ENCODE results near the gene CTPS1. TPM values are rescaled to one million over a fixed set of nuclear protein-coding genes. Genes with fewer than 3 reads are reported as not detected.

The CTPS1 gene, protein sequence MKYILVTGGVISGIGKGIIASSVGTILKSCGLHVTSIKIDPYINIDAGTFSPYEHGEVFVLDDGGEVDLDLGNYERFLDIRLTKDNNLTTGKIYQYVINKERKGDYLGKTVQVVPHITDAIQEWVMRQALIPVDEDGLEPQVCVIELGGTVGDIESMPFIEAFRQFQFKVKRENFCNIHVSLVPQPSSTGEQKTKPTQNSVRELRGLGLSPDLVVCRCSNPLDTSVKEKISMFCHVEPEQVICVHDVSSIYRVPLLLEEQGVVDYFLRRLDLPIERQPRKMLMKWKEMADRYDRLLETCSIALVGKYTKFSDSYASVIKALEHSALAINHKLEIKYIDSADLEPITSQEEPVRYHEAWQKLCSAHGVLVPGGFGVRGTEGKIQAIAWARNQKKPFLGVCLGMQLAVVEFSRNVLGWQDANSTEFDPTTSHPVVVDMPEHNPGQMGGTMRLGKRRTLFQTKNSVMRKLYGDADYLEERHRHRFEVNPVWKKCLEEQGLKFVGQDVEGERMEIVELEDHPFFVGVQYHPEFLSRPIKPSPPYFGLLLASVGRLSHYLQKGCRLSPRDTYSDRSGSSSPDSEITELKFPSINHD
- 172 and 174 TPM in 2 replicates for total RNA-seq

DNA sequence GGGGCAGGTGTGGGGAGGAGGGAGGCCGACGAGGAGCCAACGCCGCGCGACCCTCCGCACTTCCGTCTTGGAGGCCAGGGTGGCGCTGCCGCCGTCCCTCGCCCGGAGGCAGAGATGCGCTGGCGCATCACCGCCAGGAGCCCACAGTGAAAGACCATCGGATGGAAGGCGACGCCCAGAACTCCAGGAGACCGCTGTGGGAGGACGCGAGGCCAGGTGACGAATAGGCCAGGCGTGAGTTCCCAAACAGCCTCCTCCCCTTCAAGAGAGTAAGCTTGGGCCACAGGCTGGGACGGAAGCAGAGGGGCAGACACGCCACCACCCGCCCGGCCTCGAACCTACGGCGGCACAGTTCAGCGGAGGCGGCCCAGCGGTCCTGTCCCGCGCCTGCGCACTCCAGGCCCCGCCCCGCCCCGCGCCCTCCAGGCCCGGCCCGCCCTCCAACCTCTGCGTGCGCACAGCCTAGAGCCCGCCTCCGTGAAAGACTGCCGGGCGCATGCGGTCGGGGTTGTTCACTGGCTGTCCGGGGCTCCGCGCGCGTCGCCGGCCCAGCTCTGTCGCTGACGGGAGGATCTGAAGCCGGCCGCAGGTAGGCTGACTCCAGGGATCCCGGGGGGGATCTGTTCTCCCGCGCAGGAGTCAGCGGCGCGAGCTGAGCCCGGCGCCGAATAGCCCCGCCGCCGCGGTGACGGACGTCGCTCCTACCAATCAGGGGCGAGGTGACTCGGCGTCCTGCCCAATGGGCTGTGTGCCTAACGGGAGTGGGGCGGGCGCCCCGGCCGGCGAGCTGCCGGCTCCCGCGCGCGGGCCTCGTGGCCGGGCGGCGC lies at the start of gene CTPS1:
Gene CTPS1, plus strand, starts transcription at position 456 of the 827 bp plus-strand sequence. CDS start 3,595 bp downstream, outside the sequence.
- Mint-ChIP-seq H3K4me3 (peak within 1 kb of the TSS; percentile 90), H3K27ac (peak within 1 kb of the TSS; percentile 97), H3K36me3 (ENCODE audit: low read depth) (peaks cover 33% of the 10 kb centered on the region), H3K4me1 (ENCODE audit: low read depth) (peaks cover 45% of the 10 kb centered on the region), H3K27me3 (ENCODE audit: insufficient read depth) (no peaks in the 10 kb centered on the region), H3K9me3 (no peaks in the 10 kb centered on the region)
- peak; percentile 90 for DNase-seq (ENCODE audit: low spot score)
- intact Hi-C loops (cut with micrococcal nuclease) = loop anchor here (1.0 to 10.0 kb wide), 7 partner anchors 117 to 1477 kb away; partner anchors contain the start of genes CAP1, CITED4, PPCS and RLF

DNA sequence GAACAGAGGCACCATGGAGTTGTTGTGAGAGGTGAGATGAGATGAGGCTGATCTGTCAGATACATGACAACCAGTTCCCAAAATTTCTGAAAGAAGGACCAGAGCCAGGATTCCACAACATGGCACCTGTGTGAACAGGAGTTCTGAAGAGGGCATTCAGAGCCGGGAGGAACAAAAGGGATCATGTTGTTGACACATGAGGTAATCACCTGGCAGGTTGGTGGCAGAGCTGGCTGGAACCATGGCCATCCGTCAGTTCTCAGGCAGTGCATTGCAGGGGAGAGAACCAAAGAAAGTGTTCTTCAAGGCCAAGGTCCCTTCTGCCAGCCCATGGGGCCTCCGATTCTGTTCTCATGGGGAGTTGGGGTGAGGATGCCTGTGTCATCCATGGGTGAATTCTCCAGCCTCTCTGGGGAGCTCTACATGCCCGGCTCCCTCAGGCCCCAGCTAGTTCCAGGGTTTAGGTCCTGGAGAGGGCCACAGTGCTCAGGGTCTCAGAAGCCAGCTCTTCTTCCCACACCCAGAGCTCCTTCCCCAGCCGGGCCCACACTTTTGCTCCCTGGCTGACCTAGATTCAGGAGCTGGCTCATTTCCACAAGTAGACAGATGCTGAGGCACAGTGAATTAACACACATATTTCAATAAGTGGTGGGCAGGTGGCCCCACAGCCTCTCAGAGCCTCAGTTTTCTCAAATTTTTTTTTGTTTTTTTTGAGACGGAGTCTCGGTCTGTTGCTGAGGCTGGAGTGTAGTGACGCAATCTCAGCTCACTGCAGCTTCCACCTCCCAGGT lies 49.1 kb upstream of the CTPS1 start:
- intact Hi-C loops (cut with micrococcal nuclease) = no loop called here
- H3K9me3 Mint-ChIP-seq = no peaks in the 10 kb centered on the region
- no peak overlapping the region for H3K4me3 Mint-ChIP-seq
- peaks cover 16% of the 10 kb centered on the region for H3K27me3 Mint-ChIP-seq (ENCODE audit: insufficient read depth)
- no peak overlapping the region for H3K27ac Mint-ChIP-seq
- no peak for DNase-seq (ENCODE audit: low spot score)
- H3K36me3 Mint-ChIP-seq (ENCODE audit: low read depth) = no peaks in the 10 kb centered on the region
- no peaks in the 10 kb centered on the region for H3K4me1 Mint-ChIP-seq (ENCODE audit: low read depth)

DNA sequence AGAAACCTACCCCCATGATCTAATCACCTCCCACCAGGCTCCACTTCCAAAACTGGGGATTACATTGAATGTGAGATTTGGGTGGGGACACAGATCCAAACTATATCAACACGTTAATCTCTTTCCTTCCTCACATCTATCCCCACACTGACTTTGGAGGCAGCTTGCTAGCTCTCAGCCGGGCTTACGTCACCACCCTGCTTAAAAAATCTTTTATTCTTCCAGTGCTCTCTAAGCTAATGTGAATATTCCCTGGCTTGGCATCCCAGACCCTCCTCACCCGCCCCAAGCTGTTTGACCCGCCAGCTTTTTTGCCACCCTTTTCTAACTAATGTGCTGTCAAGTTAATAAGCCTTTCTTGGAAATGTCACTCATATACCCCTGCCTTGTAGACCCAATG lies 47.9 kb upstream of the CTPS1 start:
- peaks cover 16% of the 10 kb centered on the region for H3K27me3 Mint-ChIP-seq (ENCODE audit: insufficient read depth)
- no peak overlapping the region for H3K27ac Mint-ChIP-seq
- no peak for DNase-seq (ENCODE audit: low spot score)
- H3K4me3 Mint-ChIP-seq = no peak overlapping the region
- intact Hi-C loops (cut with micrococcal nuclease) = no loop called here
- H3K4me1 Mint-ChIP-seq (ENCODE audit: low read depth) = no peaks in the 10 kb centered on the region
- no peaks in the 10 kb centered on the region for H3K9me3 Mint-ChIP-seq
- H3K36me3 Mint-ChIP-seq (ENCODE audit: low read depth) = no peaks in the 10 kb centered on the region

DNA sequence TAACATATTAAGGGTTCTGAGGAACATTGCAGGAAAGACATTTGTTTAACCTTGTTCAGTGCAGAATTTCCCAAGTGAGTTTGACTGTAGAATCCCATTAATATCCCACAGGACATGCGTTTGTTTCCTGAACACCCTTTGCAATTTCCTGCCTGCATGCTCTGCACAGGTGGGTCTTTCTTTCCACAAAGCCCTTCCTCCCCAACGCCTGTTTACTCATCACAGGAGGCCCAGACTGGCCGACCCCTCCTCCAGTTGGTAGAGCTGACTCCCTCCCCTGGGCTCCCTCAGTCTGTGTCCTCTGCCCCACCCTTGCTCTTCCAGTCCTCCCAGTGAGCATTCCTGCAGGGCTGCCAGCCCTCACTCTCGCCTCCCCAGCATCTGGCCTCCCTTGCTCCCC lies 47.5 kb upstream of the CTPS1 start:
- H3K9me3 Mint-ChIP-seq = no peaks in the 10 kb centered on the region
- intact Hi-C loops (cut with micrococcal nuclease) = no loop called here
- no peak overlapping the region for H3K27ac Mint-ChIP-seq
- peaks cover 16% of the 10 kb centered on the region for H3K27me3 Mint-ChIP-seq (ENCODE audit: insufficient read depth)
- no peaks in the 10 kb centered on the region for H3K36me3 Mint-ChIP-seq (ENCODE audit: low read depth)
- no peaks in the 10 kb centered on the region for H3K4me1 Mint-ChIP-seq (ENCODE audit: low read depth)
- no peak overlapping the region for H3K4me3 Mint-ChIP-seq
- DNase-seq (ENCODE audit: low spot score) = no peak

DNA sequence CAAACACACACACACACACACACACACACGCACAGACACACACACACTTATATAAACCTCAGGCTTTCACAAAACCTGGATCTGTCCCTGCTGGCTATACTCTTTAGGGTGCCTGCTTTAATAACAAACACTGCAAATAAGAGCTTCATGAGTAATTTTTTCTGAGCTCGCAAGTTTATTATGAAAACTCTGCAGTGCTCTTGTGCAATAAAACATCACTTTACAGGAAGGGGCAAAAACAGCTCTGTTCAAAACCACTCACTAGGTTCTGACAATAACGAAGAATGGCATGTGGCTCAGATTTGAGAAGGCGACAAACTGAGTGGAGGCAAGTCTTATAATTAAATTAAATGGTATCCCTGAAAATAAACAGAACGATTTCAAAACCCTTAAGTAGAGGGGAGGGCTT lies 42.6 kb upstream of the CTPS1 start:
- no peaks in the 10 kb centered on the region for H3K36me3 Mint-ChIP-seq (ENCODE audit: low read depth)
- H3K27me3 Mint-ChIP-seq (ENCODE audit: insufficient read depth) = peaks cover 9% of the 10 kb centered on the region
- intact Hi-C loops (cut with micrococcal nuclease) = no loop called here

DNA sequence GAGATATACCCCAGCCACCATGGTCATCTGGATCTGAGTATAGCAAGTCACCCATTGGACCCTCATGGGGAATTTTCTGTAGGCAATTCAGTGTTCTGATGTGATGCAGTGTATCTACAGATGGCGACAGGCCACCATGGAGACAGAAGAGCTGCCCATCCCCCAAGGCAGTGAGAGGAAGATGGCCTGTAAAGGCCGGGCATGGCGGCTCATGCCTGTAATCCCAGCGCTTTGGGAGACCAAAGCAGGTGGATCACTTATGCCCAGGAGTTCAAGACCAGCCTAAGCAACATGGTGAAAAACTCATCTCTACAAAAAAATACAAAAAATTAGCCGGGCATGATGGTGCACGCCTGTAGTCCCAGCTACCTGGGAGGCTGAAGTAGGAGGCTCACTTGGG lies 41.1 kb upstream of the CTPS1 start:
- Mint-ChIP-seq H3K36me3 (ENCODE audit: low read depth) (no peaks in the 10 kb centered on the region), H3K27ac (no peak overlapping the region), H3K4me3 (no peak overlapping the region), H3K9me3 (no peaks in the 10 kb centered on the region), H3K27me3 (ENCODE audit: insufficient read depth) (peaks cover 7% of the 10 kb centered on the region), H3K4me1 (ENCODE audit: low read depth) (no peaks in the 10 kb centered on the region)
- no peak for DNase-seq (ENCODE audit: low spot score)
- intact Hi-C loops (cut with micrococcal nuclease) = no loop called here

More for the DNA sequence above, 42.6 kb upstream of the CTPS1 start:
- no peaks in the 10 kb centered on the region for H3K9me3 Mint-ChIP-seq
- no peak overlapping the region for H3K4me3 Mint-ChIP-seq
- no peak for DNase-seq (ENCODE audit: low spot score)
- H3K27ac Mint-ChIP-seq = no peak overlapping the region
- no peaks in the 10 kb centered on the region for H3K4me1 Mint-ChIP-seq (ENCODE audit: low read depth)

DNA sequence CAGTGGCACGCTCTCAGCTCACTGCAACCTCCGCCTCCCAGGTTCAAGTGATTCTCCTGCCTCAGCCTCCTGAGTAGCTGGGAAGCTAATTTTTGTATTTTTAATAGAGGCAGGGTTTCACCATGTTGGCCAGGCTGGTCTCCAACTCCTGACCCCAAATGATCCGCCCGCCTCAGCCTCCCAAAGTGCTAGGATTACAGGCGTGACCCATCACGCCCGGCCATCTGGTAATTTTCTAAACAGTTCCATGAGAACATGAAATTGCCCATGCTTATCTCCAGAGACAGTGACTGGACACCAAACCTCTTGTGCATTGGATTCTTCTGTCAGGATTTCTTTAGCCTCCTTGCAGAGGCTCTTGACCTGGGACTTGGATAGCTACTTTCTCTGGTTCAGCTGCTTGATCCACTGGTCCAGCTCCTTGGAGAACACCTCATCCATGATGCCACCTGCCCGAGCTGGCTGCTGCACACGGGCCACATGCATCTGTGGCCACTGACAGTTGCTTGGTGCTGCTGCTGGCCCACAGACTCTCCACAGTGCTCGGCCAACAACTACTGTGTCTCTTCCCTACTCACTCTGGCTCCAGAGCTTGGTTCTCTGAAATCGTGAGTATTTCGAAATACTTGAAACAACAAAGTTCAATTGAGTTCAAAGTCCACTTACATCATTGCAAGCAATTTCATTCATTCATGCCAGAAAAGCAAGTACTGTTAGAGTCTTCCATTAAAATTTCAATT lies 40.0 kb upstream of the CTPS1 start:
- Mint-ChIP-seq H3K9me3 (no peaks in the 10 kb centered on the region), H3K27ac (no peak overlapping the region), H3K27me3 (ENCODE audit: insufficient read depth) (peaks cover 4% of the 10 kb centered on the region), H3K4me3 (no peak overlapping the region), H3K4me1 (ENCODE audit: low read depth) (no peaks in the 10 kb centered on the region), H3K36me3 (ENCODE audit: low read depth) (no peaks in the 10 kb centered on the region)
- no peak for DNase-seq (ENCODE audit: low spot score)
- intact Hi-C loops (cut with micrococcal nuclease) = no loop called here

DNA sequence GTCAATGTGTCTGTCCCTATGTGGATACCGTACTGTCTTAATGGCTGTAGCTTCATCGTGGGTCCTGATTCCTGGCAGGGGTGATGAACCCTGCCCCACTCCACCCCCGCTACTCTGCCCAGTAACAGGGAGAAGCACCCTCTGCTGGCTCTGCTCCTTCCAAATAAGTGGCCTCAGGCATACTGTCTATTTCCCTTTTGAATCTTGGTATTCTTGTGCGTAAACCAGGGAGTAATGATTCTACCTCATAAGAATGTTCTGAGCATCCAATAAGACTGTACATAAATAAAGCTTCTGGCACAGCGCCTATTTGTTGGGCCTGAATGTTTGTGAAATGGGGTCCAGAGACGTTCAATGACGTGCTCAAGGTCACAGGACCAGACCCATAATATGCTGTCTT lies 35.2 kb upstream of the CTPS1 start:
- Mint-ChIP-seq H3K4me1 (ENCODE audit: low read depth) (peaks cover 8% of the 10 kb centered on the region), H3K27ac (no peak overlapping the region), H3K27me3 (ENCODE audit: insufficient read depth) (peaks cover 4% of the 10 kb centered on the region), H3K9me3 (no peaks in the 10 kb centered on the region), H3K4me3 (no peak overlapping the region), H3K36me3 (ENCODE audit: low read depth) (no peaks in the 10 kb centered on the region)
- DNase-seq (ENCODE audit: low spot score) = no peak
- intact Hi-C loops (cut with micrococcal nuclease) = no loop called here

DNA sequence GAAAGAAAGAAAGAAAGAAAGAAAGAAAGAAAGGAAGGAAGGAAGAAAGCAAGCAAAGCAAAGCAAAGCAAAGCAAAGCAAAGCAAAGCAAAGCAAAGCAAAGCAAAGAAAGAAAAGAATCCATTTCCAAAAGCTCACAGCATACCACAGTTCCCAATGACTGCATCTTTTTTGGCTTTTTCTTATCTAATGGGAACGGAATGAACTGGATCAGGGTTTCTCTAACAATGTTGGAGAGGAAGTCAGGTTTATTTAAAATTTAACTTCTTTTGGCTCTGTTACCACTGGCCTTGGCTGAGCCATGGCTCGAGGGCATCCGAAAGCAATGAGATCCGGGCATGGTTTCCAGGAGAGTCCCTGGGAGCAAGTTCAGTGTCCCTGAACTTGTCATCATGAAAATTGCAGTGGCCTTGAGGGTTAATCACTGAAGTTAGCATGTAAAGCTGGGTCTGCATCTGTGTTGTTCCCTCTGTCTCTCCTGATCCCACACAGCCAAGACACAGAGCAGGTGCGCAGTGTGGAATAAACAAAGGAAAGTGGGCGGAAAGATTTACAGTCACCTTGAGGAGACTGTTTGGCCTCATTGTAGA lies 34.6 kb upstream of the CTPS1 start:
- Mint-ChIP-seq H3K9me3 (no peaks in the 10 kb centered on the region), H3K4me1 (ENCODE audit: low read depth) (peaks cover 8% of the 10 kb centered on the region), H3K27me3 (ENCODE audit: insufficient read depth) (peaks cover 5% of the 10 kb centered on the region), H3K27ac (no peak overlapping the region), H3K36me3 (ENCODE audit: low read depth) (no peaks in the 10 kb centered on the region), H3K4me3 (no peak overlapping the region)
- no peak for DNase-seq (ENCODE audit: low spot score)
- intact Hi-C loops (cut with micrococcal nuclease) = no loop called here

DNA sequence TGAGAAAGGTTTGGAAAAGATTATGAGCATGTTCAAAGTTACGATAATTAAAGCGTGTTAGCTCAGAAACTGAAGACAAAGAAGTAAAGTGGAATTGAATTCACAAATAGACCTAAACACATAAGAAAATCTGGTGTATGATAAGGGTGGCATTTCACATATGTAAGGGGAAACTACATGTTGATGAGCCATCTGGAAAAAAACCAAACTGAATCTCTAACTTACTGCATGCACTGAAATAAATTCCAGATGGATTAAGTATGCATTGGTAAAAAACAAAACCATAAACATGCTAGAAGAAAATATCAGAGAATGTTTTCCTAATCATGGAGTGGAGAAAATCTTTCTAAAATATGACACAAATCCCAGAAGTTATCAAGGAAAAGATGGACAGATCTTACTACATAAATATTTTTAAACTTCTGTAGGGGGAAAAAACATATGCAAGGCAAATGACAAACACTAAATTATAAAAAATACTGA lies 34.0 kb upstream of the CTPS1 start:
- no peaks in the 10 kb centered on the region for H3K36me3 Mint-ChIP-seq (ENCODE audit: low read depth)
- peaks cover 8% of the 10 kb centered on the region for H3K4me1 Mint-ChIP-seq (ENCODE audit: low read depth)
- intact Hi-C loops (cut with micrococcal nuclease) = no loop called here

DNA sequence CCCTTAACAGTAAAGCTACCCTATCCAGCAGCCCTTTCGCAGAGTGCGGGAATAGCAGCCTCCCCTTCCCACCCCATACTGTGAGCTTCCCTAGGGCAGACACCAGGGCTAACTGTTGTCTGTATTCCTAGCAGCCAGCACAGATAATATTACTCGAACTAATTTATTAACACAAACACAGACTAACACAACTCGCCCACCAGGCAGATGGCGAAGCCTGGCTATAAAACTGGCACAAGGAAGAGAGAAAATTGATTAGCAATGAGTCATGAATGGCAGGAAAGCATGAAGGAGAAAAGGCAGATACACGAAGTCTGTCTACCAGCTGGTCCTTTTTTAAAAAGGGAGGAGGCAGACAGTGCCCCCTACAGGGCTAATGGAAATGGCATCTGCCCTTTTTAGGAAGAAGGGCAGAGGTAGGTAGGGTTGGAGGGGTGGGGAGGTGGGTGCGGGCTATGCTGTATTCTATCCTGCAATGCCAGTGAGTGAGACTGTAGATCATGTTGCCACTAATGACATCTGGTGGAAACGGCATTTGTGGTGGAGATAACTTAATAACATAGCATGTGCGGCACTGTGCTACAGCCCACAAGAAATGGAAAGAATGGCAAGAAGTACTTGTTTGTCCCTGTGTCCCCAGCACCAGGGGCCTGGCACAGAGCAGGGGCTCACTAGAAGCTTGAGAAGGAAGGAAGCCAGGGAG lies 30.6 kb upstream of the CTPS1 start:
- intact Hi-C loops (cut with micrococcal nuclease) = loop anchor here (2.0 kb wide), 1 partner anchor 98 kb away; no protein-coding TSS in a partner anchor
- peaks cover 9% of the 10 kb centered on the region for H3K27me3 Mint-ChIP-seq (ENCODE audit: insufficient read depth)
- no peaks in the 10 kb centered on the region for H3K9me3 Mint-ChIP-seq

More for the DNA sequence above, 34.0 kb upstream of the CTPS1 start:
- no peak for DNase-seq (ENCODE audit: low spot score)
- Mint-ChIP-seq H3K9me3 (no peaks in the 10 kb centered on the region), H3K27ac (no peak overlapping the region), H3K4me3 (no peak overlapping the region), H3K27me3 (ENCODE audit: insufficient read depth) (peaks cover 8% of the 10 kb centered on the region)

More for the DNA sequence above, 30.6 kb upstream of the CTPS1 start:
- Mint-ChIP-seq H3K4me3 (no peak overlapping the region), H3K4me1 (ENCODE audit: low read depth) (peaks cover 8% of the 10 kb centered on the region), H3K27ac (no peak overlapping the region), H3K36me3 (ENCODE audit: low read depth) (no peaks in the 10 kb centered on the region)
- DNase-seq (ENCODE audit: low spot score) = peak; percentile 47

Measured in activated T-helper 1 cell treated with anti-CD3 and anti-CD28 coated beads, Interleukin-12 subunit alpha, Interleukin-12 subunit beta, Interleukin-2, Interleukin-4 antibody, amounts not matched to agents 30 ng/mL and 10 ng/mL and 1 ng/mL, durations not matched to agents 14 hours and 24 hours and 36 hours (primary cell).